Heart left ventricle (tissue), 16 donors: ENCODE measurements around the gene MEG3. TPM values are rescaled to one million over a fixed set of nuclear protein-coding genes. Genes with fewer than 3 reads are reported as not detected.
"Not testable (repeated sequence)": the region's sequence is repeated elsewhere in the genome, so short reads cannot be mapped to it uniquely, and the experiment has no call there.

Experiments used
- ATAC-seq, 4 donors: fragments of 200-7000 bp; cut with Tn5 transposase; one replicate each; pipeline ENCODE4 v1.9.1; 2020 to 2022; ENCODE audit warnings: moderate library complexity in 4 of 4, mild to moderate bottlenecking in 3 of 4, moderate number of reproducible peaks in 1 of 4
- DNase-seq, 5 donors: peaks; one replicate each; pipeline ENCODE4 v3.0.0-alpha.2; 2020
- H3K27ac ChIP-seq, 12 donors: fragments of 200-600 bp; sonication (generic) in 4 of 12; one replicate each; pipeline versions ENCODE4 v1.5.0 to v1.8.0; 2016 to 2022; ENCODE audit warnings: mild to moderate bottlenecking in 2 of 12
- H3K27me3 ChIP-seq, 9 donors: fragments of 200-600 bp; sonication (generic) in 2 of 9; one replicate each; pipeline versions ENCODE4 v1.5.1 to v1.8.0; 2016 to 2022; ENCODE audit warnings: mild to moderate bottlenecking in 3 of 9
- H3K36me3 ChIP-seq, 9 donors: fragments of 200-600 bp; sonication (generic) in 2 of 9; one replicate each; pipeline versions ENCODE4 v1.5.0 to v1.8.0; 2018 to 2022; ENCODE audit warnings: mild to moderate bottlenecking in 2 of 9
- H3K4me1 ChIP-seq, 12 donors: fragments of 200-600 bp; sonication (generic) in 4 of 12; one replicate each; pipeline versions ENCODE4 v1.5.0 to v1.8.0; 2016 to 2022; ENCODE audit warnings: mild to moderate bottlenecking in 3 of 12
- H3K4me3 ChIP-seq, 12 donors: fragments of 200-600 bp; sonication (generic) in 4 of 12; one replicate each; pipeline versions ENCODE4 v1.5.0 to v1.8.0; 2017 to 2022; ENCODE audit warnings: mild to moderate bottlenecking in 9 of 12, moderate library complexity in 4 of 12
- H3K9me3 ChIP-seq, 12 donors: fragments of 200-600 bp; sonication (generic) in 4 of 12; one replicate each; pipeline versions ENCODE4 v1.5.0 to v1.8.0; 2016 to 2022; ENCODE audit warnings: mild to moderate bottlenecking in 1 of 12
- CTCF ChIP-seq, 12 donors: fragments of 200-600 bp; sonication (generic) in 4 of 12; IDR thresholded peaks; one replicate each; pipeline versions ENCODE4 v1.5.0 to v1.8.0; 2018 to 2022; ENCODE audit warnings: antibody characterized with exemption in 12 of 12, mild to moderate bottlenecking in 5 of 12
- POLR2A ChIP-seq, 2 donors: fragments of 450-650 bp; IDR thresholded peaks; one replicate each; pipeline ENCODE4 v1.6.1; 2017; ENCODE audit warnings: antibody characterized with exemption in 2 of 2, mild to moderate bottlenecking in 2 of 2, moderate library complexity in 2 of 2
- WGBS, 4 donors: extraction: QIAGEN DNeasy Blood & Tissue Kit in 2 of 4; methylation state at CpG; one replicate each; pipeline versions ENCODE4 v1.1.5 to v1.1.7; 2013 to 2018; 5-methylcytosine and 5-hydroxymethylcytosine counted together
- intact Hi-C, 10 donors: fragments of 100-400 bp; cut with DNase I; formaldehyde crosslinking; loops; one replicate each; pipeline versions ENCODE4 v1.11.1 to v1.14.2; 2022
- polyA plus RNA-seq, 2 donors: library from polyadenylated mRNA; stranded (reverse); fragments of 200-250 nt; gene quantifications; one replicate each; pipeline ENCODE4 v1.2.3, GENCODE V29; 2013
- total RNA-seq, 9 donors: library from RNA; depleted of rRNA in 2 of 9; stranded (reverse); fragments of >200 nt in 2 of 9; fragmentation: NEBNext Ultra II Directional in 3 of 9; extraction: Animal tissue kit (Norgen Biotek cat#: 25700) in 3 of 9; gene quantifications; one replicate each; pipeline versions ENCODE4 v1.1.0 to v1.2.4, GENCODE V29; 2016 to 2023
- donor health status: ischemic (EF 13 %, LVEDD 7.1; RV severe dilation, severe dysfunction).
- donor health status: healthy with polysubstance abuse.
- donor health status: DM: no; HTN: yes; CAD: no.
- donor health status: DM: no; HTN: no; CAD: no.
- donor health status: ischemic (EF 25% LVEDD 6.9; RV normal size, moderate dysfunction).
- donor health status: ischemic (EF 25% LVEDD 5.7; RV mildly dilated, moderate dysfunction).
- donor health status: healthy.
- donor health status: DM: yes; HTN: yes; CAD: no.
- donor health status: ischemic (EF 35%, LVEDD 5.7; RV mildly dilated, moderate dysfunction).
- donor health status: nonischemic (EF 11% LVEDD 7.7; RV severe dilation, severe dysfunction).
- donor health status: DM: yes; HTN: yes; CAD: no.
- donor health status: PGD.
- donor health status: ischemic (EF 29% LVEDD 5.4; RV normal size, mild dysfunction).
- donor health status: nonischemic (EF 23%, LVEDD 6.1; RV moderate dilation, normal function).

MEG3 gene
- total and polyA plus RNA-seq, 11 donors = 3.6 to 37.7 (median 9.9) TPM

GRCh38 chr14:100818221-100818699 lies 7.7 kb upstream of the MEG3 start:
- Histone ChIP-seq H3K9me3 (no peaks in the 10 kb centered on the region), H3K27me3 (peaks cover 0 to 25% (median 0%) of the 10 kb centered on the region in 9 donors), H3K36me3 (no peaks in the 10 kb centered on the region), H3K4me3 (no peak overlapping the region), H3K27ac (no peak overlapping the region), H3K4me1 (no peaks in the 10 kb centered on the region)
- TF ChIP-seq CTCF (IDR thresholded peaks at IDR 0.05) (no peak), POLR2A (IDR thresholded peaks at IDR 0.05) (no peak)
- WGBS, 4 donors = 50 to 67% (median 65%) methylated on average over 3 of the region's 3 CpGs
- DNase-seq = peak in 1 of 5 donors; percentile 23
- ATAC-seq = no peak
- intact Hi-C loops = no loop called here

- H3K4me3 ChIP-seq, H3K27ac ChIP-seq, H3K4me1 ChIP-seq, ATAC-seq, H3K36me3 ChIP-seq, intact Hi-C loops, H3K9me3 ChIP-seq: not testable (repeated sequence)
- peak in 1 of 5 donors; percentile 15 for DNase-seq
- WGBS, 4 donors = 90 to 94% (median 92%) methylated on average over 10 of the region's 10 CpGs
- peaks cover 0 to 26% (median 0%) of the 10 kb centered on the region in 9 donors for H3K27me3 ChIP-seq
Observed at GRCh38 chr14:100818923-100819322, 7.0 kb upstream of the MEG3 start.

DNA sequence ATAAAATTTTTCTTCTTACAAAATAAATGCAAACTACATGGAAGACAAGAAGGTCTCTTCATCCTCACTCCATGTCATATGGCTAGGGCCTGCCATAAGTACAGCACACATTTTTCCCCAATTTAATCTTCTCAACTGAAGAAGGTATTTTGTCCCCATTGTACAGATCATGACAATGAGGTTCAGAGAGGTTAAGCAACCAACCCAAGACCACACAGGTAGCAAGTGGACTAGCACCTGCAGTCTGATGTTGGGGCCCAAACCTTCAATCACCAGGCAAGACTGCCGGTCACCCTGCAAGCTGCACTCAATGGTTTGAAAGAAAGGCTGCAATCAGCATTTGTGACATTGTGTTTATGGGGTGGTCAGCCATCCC lies 6.5 kb upstream of the MEG3 start:
- Histone ChIP-seq H3K27ac (no peak overlapping the region), H3K27me3 (peaks cover 0 to 26% (median 4%) of the 10 kb centered on the region in 9 donors), H3K36me3 (no peaks in the 10 kb centered on the region), H3K4me1 (no peaks in the 10 kb centered on the region), H3K4me3 (no peak overlapping the region), H3K9me3 (no peaks in the 10 kb centered on the region)
- 91 to 100% (median 98%) methylated on average over 1 of the region's 1 CpG for WGBS, 4 donors
- DNase-seq (no peak), ATAC-seq (no peak)
- intact Hi-C loops = no loop called here
- TF ChIP-seq POLR2A (IDR thresholded peaks at IDR 0.05) = no peak
- TF ChIP-seq CTCF (IDR thresholded peaks at IDR 0.05) = no peak

GRCh38 chr14:100819829-100820475 lies 6.0 kb upstream of the MEG3 start:
- Histone ChIP-seq H3K4me3 (no peak overlapping the region), H3K36me3 (no peaks in the 10 kb centered on the region), H3K9me3 (no peaks in the 10 kb centered on the region), H3K27ac (no peak overlapping the region), H3K4me1 (no peaks in the 10 kb centered on the region), H3K27me3 (peaks cover 0 to 26% (median 9%) of the 10 kb centered on the region in 9 donors)
- WGBS, 4 donors = 92 to 97% (median 96%) methylated on average over 22 of the region's 22 CpGs
- intact Hi-C loops = loop anchor here in 2 of 10 donors (10.0 kb wide), 1 partner anchor 145 kb away; no protein-coding TSS in a partner anchor
- TF ChIP-seq CTCF (IDR thresholded peaks at IDR 0.05) (no peak), POLR2A (IDR thresholded peaks at IDR 0.05) (no peak)
- ATAC-seq = no peak
- DNase-seq = peak in 1 of 5 donors; percentile 33
